T-helper 2 cell (primary cell): ENCODE measurements around the gene PKNOX2.

Experiments used
- DNase-seq, 5 experiments: peaks; one replicate each; pipeline versions ENCODE4 v3.0.0 to v3.0.0-alpha.2; 2012 to 2022

The PKNOX2 gene

GRCh38 chr11:125235071-125235471 is 70.5 kb downstream of the PKNOX2 start:
- no peak for DNase-seq

DNA sequence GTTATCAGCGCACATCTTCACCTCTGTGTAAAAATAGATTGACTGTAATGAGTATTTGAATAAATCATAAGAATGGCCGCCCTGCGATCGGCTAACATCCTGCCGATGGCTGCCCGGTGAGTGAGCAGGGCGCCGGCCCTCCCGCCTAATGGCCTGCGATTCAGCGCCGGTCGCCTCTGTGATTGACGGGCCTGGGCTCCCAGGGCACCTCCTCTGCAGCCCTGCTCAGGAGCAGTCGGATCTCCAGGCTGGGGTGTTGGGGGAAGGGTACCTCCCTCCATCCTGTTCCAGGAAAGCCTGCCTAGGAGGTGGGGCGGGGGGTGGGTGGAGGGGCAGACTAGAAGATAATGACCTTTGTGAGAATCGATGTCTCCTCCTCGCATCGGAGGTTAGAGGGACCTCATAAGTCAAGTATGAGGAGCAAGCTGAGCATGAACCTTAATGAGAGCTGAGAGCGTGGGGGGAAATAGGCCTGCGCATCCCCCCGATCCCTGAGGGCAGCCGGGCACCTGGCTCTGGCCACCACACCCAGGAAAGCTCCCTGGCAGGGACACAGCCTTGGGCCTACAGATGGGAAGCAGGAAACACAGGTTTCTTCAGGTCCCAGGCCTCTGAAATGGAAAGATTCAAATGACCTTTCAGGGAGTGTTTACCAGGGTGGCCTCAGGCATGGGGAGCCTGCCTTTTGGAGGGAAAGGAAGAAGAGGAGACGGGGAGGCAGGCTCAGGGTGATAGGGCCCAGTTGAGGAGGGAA is 71.7 kb downstream of the PKNOX2 start:
- DNase-seq = no peak

- DNase-seq = no peak
Measured at GRCh38 chr11:125239585-125240560, 75.3 kb downstream of the PKNOX2 start.

DNA sequence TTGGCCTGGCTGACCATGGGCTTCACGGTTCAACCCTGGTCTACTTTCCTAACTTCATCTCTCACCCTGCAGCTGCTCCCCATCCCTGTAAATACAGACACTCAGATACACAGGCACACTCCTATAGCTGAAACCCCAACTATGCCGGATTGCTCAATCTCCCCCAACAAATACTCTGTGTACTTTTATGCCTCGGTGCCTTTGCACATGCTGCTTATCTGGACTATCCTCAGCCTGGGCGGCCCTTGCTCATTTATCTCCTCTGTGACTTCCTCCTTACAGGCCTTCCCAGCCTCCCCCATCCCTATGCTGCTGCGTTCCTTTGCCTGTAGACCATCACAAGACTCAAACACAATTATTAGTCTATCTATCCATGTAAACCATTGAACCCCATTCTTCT is 76.6 kb downstream of the PKNOX2 start:
- DNase-seq = no peak

GRCh38 chr11:125242141-125242775 is 77.7 kb downstream of the PKNOX2 start:
- DNase-seq = no peak

DNA sequence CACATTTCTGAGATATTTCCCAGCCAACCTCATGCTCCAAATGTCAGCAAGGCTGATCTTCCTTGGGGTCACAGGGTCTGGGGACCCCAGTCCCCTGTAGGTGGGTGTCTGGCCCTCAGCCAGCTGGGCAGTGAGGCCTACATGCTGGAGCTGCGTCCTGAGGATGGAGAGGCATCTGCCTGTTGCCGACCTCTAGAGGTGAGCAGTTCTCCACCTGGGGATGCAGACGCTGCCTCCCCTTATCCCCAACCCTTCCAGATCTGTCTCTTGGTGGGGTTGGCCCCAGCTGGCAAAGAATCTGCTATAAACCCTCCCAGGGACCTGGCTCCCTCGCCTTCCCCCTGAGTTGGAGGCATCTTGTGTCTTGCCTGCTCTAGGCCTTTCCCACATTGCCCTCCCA is 79.6 kb downstream of the PKNOX2 start:
- DNase-seq = no peak

GRCh38 chr11:125245299-125245698 is 80.7 kb downstream of the PKNOX2 start:
- DNase-seq = no peak

DNA sequence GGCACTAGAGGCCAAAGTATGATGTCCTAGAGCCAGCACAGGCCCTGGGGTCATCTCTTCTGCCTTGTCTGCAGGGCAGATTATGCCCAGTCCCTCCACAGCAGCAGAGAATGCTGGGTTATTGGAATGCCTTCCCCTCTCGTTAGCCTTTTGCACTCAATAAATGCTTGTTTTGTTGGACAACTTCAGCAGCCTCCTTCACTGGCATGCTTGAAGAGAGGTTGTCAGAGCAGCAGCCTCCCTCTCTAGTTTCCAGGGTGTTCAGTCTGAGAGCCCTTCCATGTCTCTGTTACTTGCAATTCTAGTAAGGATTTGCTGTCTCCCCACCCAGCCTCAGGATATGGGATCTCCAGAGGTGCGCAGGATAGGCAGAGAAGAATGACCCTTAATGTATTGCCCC is 82.9 kb downstream of the PKNOX2 start:
- DNase-seq = no peak

DNA sequence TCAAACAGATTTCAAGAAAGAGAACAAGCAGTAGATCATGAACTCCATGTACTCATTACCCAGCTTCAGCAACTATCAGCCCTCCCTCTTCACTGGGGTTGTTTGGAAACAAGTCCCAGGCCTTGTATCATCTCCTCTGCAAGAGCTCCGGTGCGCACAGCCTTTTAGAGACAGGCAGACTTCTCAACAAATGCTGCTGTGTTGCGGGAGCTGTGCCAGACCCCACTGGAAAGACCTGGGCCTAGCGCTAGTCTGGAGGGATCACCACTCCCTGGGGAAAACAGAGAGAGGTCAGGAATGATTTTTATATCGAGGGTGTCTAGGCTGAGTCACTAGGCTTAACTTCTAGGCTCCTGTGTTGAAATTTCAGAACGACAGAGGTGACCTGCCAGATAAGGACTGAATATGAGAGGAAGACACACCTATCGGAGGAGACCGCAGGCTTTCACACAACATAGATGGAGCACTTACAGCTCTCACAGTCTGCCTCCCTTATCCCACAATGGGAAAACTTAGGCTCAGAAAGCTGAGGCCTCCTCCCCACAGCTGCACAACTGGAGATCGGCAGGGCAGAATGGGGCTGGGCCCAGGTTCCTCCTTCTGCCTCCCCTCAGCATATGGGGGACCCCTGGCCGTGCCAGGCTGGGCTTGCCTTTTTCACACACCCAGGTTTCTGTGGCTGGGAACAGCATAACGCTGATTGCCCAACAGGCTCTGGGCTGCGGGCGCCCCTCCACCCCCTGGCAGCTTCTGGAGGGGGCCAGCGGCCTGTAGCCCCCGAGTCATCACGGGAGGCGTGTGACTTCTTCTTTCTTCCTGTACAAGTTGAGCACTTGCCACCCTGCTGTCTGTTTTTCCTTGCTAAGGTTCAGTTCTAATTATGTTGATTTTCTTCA is 86.0 kb downstream of the PKNOX2 start:
- no peak for DNase-seq

- DNase-seq = no peak
Measured at GRCh38 chr11:125251214-125251545, 86.6 kb downstream of the PKNOX2 start.

DNA sequence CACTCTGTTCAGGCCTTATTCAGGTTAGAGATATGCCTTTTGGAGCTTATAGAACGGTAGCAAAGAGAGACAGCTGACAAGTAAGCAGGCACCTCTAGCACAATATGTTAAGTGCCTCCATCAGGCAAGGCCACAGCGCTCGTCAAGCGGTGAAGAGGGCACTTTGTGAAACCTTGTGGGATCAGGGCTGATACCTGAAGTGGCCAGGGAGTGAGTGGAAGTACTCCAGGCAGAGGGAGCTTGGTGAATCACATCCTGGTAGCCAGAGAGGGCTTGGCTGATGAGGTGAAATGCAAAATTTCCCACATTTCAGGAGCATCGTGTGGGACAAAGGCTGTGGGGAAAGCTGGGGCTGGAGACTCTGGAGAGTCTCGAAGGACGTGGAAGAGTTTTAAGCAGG is 87.4 kb downstream of the PKNOX2 start:
- no peak for DNase-seq

DNA sequence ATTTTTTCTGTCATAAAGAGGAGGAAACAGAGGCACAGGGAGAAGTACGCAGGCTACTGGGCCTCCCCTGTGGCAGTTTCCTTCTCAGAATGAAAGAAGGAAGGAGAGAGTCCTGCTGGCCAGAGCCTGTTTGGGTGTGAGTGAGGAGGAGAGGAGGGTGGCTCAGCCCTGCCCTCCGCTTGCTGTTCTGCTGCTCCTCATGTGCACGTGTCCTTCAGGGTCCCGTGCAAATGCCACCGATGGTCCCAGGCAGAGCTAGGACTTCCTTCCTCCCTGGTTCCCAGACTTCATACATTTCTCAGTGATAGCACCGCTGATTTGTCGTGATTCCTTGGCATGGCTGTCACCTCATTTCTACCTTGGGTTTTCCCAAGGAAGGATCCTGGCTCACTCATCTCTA is 88.7 kb downstream of the PKNOX2 start:
- DNase-seq = no peak

DNA sequence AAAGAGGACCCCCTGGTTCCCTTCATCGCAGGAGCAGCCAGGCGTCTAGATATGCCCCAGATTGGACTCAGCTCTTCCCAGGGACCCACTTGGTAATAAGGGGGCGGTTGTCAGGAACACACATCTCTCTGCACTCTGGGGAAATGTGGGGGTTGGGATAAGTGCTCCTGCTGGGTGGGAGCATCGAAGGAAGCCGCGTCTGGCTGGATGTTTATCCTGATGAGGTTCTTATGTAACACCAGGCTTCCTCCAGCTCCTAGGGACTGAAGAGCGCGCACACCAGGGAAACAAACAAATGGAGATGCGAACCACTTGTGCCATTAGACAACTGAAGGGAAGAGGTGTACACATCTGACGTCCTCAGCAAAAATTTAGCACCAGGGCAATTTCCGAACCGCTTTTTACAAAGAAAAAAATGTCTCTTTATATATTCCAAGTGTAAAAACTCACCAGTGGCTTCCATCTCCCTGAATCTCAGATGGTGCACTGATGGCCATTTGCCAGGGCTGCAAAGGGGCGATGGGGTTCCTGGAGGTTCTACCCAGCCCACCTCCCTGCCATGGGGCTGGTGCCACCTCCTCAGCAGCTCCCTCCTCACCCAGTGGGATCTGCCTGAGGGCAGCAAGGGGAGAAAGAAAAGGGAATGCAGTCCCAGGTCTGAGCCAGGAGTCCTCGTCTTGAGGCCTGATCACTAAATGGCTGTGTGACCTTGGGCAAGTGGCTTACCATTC is 89.4 kb downstream of the PKNOX2 start:
- DNase-seq = no peak

GRCh38 chr11:125256541-125257189 is 92.1 kb downstream of the PKNOX2 start:
- no peak for DNase-seq

DNA sequence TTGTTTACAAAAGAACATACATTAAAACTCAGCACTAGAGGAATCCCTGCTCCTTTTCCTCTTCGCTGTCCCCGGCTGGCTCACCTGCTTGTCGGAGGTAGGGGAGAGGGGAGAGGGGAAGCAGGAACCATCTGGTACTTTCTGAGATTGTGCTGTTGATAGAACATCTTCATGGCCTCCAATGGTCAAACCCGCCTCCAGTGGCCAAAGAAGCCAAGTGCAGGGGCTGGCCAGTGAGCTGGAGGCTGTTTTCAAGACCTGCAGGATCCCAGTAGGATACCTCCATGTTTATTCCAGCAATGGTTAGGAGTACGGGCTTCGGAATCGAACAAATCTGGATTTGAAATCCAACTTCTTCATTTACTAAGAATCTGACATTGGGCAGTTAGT is 92.6 kb downstream of the PKNOX2 start:
- DNase-seq = no peak

GRCh38 chr11:125257751-125258150 is 93.2 kb downstream of the PKNOX2 start:
- DNase-seq = no peak

- DNase-seq = no peak
Measured at GRCh38 chr11:125258291-125259032, 93.9 kb downstream of the PKNOX2 start.

DNA sequence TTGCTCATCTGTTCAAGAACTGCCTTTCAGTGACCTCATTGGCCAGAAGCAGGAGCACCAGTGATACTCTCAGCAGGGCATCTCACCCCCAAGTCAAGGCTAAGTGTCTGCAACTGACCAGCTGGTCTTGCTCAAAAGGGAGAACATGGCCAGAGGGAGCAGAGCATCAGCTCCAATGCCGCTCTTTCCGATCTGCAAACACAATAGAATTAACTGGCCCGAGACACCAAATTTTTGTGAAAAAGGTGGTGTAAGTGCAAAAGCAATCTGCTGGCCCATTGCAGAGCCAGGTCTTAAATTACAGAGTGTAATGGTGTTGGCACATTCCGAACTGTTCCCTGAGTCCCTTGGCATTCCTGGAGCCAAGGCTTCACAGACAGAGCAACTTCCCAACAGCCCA is 97.0 kb downstream of the PKNOX2 start:
- no peak for DNase-seq

DNA sequence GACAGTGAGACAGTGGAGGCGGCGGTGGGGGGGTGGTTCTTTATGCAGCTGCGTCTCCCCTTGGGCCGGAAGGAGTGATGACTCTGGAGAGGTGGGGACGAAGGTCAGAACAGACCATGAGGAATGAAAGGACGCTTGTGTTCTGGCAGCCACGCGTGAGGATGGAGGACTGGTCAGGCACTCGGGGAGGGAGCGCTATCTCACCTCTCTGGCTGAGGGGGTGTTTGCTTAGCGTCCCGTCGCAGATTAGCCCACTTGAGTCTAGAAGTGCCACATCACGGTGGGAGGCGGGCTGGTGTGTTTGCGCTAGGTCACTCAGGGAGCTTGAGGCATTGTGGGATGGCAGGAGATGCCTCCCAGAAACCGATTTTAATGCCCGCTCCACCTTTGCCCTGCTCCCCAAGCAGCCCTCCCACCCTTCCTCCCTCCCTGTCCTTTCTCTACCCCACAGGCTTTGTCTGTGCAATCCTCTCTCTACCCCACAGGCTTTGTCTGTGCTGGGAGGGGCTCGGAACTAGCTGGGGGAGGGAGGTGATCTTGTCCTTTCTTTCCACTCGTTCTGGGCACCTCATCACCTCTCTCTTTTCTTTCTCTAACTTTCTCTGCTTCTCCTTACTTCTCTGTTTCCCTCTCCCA is 97.8 kb downstream of the PKNOX2 start:
- DNase-seq = no peak

DNA sequence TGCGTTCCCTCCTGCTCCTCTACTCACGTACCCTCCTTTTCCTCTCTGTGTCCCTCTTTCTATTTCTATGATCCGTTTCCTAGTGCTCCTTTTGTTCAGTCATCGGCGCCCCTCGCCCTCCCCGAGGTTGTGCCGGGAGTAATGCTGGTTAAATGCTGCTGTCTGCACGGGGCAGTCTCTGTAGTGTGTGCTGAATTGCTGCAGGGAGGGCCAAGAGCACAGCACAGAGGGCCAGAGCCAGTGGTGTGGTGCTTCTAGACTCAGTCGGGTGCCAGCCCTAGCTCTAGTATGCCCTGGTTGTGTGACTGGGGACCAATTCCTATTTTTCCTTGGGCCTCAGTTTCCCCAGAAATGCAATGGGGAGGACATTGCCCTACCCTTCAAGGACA is 98.3 kb downstream of the PKNOX2 start:
- DNase-seq = no peak
